ENCODE results near the gene PRSS53.

- TF ChIP-seq EP300 (IDR thresholded peaks at IDR 0.05; ENCODE audit: borderline replicate concordance in 1 of 2, low read depth in 1 of 2, low read length in 1 of 2) (no peak), POLR2AphosphoS5 (IDR thresholded peaks at IDR 0.05; ENCODE audit: low read depth, low read length) (no peak), MAX (IDR thresholded peaks at IDR 0.05; ENCODE audit: low read depth) (no peak), GABPA (IDR thresholded peaks at IDR 0.05; ENCODE audit: low read depth) (no peak)
- TF ChIP-seq, protein P1, sequence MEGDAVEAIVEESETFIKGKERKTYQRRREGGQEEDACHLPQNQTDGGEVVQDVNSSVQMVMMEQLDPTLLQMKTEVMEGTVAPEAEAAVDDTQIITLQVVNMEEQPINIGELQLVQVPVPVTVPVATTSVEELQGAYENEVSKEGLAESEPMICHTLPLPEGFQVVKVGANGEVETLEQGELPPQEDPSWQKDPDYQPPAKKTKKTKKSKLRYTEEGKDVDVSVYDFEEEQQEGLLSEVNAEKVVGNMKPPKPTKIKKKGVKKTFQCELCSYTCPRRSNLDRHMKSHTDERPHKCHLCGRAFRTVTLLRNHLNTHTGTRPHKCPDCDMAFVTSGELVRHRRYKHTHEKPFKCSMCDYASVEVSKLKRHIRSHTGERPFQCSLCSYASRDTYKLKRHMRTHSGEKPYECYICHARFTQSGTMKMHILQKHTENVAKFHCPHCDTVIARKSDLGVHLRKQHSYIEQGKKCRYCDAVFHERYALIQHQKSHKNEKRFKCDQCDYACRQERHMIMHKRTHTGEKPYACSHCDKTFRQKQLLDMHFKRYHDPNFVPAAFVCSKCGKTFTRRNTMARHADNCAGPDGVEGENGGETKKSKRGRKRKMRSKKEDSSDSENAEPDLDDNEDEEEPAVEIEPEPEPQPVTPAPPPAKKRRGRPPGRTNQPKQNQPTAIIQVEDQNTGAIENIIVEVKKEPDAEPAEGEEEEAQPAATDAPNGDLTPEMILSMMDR (IDR thresholded peaks at IDR 0.05): no peak
Measured at GRCh38 chr16:31092330-31092729, 3.6 kb upstream of the PRSS53 start.
